NB4 (cell line): ENCODE results near the gene IL18BP.

ENCODE experiments used
- DNase-seq: peaks from one replicate; pipeline ENCODE4 v3.0.0; 2010; ENCODE audit warnings: low read depth
- H3K4me3 ChIP-seq: one replicate; pipeline ENCODE4 v1.5.1; 2011; ENCODE audit warnings: mild to moderate bottlenecking, low read depth, low read length, moderate library complexity
- CTCF ChIP-seq: IDR thresholded peaks from one replicate; pipeline ENCODE4 v1.5.1; 2012; ENCODE audit warnings: low read depth, low read length
- MAX ChIP-seq: IDR thresholded peaks from 2 replicates; pipeline ENCODE4 v1.6.1; 2011; ENCODE audit warnings: low read depth, low read length
- MYC ChIP-seq: IDR thresholded peaks from 2 replicates; pipeline ENCODE4 v1.6.1; 2011; ENCODE audit warnings: low read depth, low read length
- POLR2A ChIP-seq: IDR thresholded peaks from 2 replicates; pipeline ENCODE4 v1.6.1; 2011; ENCODE audit warnings: mild to moderate bottlenecking; ENCODE audit not compliant: insufficient read length; ENCODE audit errors: extremely low read depth

Gene IL18BP

GRCh38 chr11:72008728-72009127, 10.0 kb downstream of the IL18BP start:
- TF ChIP-seq MAX (no peak), MYC (no peak), POLR2A (no peak), CTCF (no peak)
- DNase-seq = no peak

GRCh38 chr11:72009156-72009555, 10.4 kb downstream of the IL18BP start:
- TF ChIP-seq MYC = no peak
- no peak for TF ChIP-seq CTCF
- no peak for TF ChIP-seq MAX
- no peak for TF ChIP-seq POLR2A
- DNase-seq = no peak
- H3K4me3 ChIP-seq = no peak overlapping the region

More at GRCh38 chr11:72008728-72009127, 10.0 kb downstream of the IL18BP start:
- no peak overlapping the region for H3K4me3 ChIP-seq

GRCh38 chr11:72010529-72011233, 12.0 kb downstream of the IL18BP start:
- no peak for DNase-seq
- H3K4me3 ChIP-seq = no peak overlapping the region
- TF ChIP-seq POLR2A = no peak
- no peak for TF ChIP-seq CTCF
- no peak for TF ChIP-seq MYC
- TF ChIP-seq MAX = no peak

GRCh38 chr11:72012091-72012630, 13.5 kb downstream of the IL18BP start:
- TF ChIP-seq POLR2A (no peak), MYC (no peak)
- DNase-seq = no peak
- no peak overlapping the region for H3K4me3 ChIP-seq

GRCh38 chr11:72012897-72013721, 14.4 kb downstream of the IL18BP start:
- no peak for DNase-seq
- H3K4me3 ChIP-seq = no peak overlapping the region
- TF ChIP-seq CTCF (no peak), MAX (no peak), MYC (no peak), POLR2A (no peak)

GRCh38 chr11:72013765-72014711, 15.3 kb downstream of the IL18BP start:
- no peak overlapping the region for H3K4me3 ChIP-seq

More at GRCh38 chr11:72013765-72014711, 15.3 kb downstream of the IL18BP start:
- TF ChIP-seq CTCF (no peak), POLR2A (no peak), MAX (no peak), MYC (no peak)
- no peak for DNase-seq
